SH-SY5Y (cell line): ENCODE measurements around the gene MARK1.

Experiments
- GATA2 ChIP-seq: IDR thresholded peaks from 2 replicates; pipeline ENCODE4 v1.6.1; 2011; ENCODE audit warnings: mild to moderate bottlenecking, low read depth, low read length
- GATA3 ChIP-seq: IDR thresholded peaks from 2 replicates; pipeline ENCODE4 v1.6.1; 2011; ENCODE audit warnings: low read depth, mild to moderate bottlenecking, low read length, moderate library complexity

DNA sequence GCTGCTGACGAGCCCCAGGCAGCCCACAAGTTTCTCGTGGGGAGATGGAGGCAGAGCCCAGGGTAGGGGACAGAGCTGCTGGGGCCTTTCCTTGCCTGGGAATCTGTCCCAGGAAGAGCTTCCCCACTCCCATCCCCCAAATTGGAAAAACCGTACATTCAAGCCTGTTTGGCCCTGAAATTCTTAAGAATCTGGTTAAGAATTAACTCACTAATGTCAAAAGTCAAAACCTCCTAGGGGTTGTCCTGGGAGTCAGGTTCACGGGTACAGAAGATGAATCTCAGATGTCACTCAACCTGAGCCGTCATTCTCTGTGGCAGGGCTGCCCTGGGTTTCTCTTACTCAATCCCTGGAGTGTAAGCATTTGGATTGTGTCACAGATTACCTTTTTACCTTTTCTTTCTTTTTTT lies 170.7 kb downstream of the MARK1 start:
- TF ChIP-seq GATA2 (no peak), GATA3 (no peak)
